Neural cell (in vitro differentiated cells): ENCODE data around the gene LYPD6B.

Source experiments
- EZH2 ChIP-seq: fragments of 200-600, 300-800 bp; shearing (Covaris generic), sonication (generic); IDR thresholded peaks from 2 replicates; pipeline ENCODE4 v1.6.1; 2014; ENCODE audit warnings: antibody characterized with exemption, low read length, borderline replicate concordance, mild to moderate bottlenecking; ENCODE audit not compliant: insufficient read depth, poor library complexity, severe bottlenecking
- POLR2AphosphoS5 ChIP-seq: IDR thresholded peaks from 2 replicates; pipeline ENCODE4 v1.6.1; 2012
- RAD21 ChIP-seq: fragments of 450-650 bp; conservative IDR thresholded peaks from 2 replicates; pipeline ENCODE4 v1.6.1; 2014; ENCODE audit warnings: antibody characterized with exemption, mild to moderate bottlenecking, moderate library complexity
- SMC3 ChIP-seq: fragments of 450-650 bp; conservative IDR thresholded peaks from 2 replicates; pipeline ENCODE4 v1.6.1; 2014; ENCODE audit warnings: antibody characterized with exemption, mild to moderate bottlenecking, moderate library complexity; ENCODE audit not compliant: poor library complexity
- TAF1 ChIP-seq: IDR thresholded peaks from 2 replicates; pipeline ENCODE4 v1.6.1; 2012; ENCODE audit warnings: low read depth
- TF ChIP-seq, protein P1 (sequence below): fragments of 450-650 bp; IDR thresholded peaks from 2 replicates; pipeline ENCODE4 v1.5.1; 2014; ENCODE audit warnings: antibody characterized with exemption, mild to moderate bottlenecking, moderate library complexity; ENCODE audit not compliant: poor library complexity, severe bottlenecking

DNA sequence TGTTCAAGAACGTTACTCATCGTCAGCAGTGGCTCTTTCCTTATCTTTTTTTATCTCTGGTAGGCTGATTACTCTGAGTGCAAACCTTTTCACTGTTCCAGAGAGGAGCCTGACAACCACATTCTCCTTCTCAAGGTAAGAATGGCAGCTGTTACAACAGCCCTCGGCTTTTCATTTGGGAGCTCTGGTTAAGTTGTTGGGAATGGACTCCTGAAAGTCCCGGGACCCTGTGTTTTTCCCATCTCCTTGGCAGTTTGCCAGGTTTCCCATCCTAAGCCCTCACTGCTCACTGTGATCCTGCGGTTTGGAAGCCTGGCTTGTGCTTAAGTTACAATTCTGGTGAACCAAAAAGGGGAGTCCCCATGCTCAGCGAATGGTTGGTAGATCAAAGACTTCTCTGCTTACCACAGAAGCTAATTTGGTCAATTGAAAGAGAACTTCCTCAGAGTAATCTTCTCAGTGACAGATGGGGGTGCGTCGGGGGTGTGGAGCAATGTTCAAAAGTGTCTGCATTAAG is 122.3 kb downstream of the LYPD6B start:
- no peak for TF ChIP-seq RAD21
- no peak for TF ChIP-seq SMC3
- TF ChIP-seq TAF1, result no peak
- TF ChIP-seq EZH2, result no peak
- TF ChIP-seq, protein P1, sequence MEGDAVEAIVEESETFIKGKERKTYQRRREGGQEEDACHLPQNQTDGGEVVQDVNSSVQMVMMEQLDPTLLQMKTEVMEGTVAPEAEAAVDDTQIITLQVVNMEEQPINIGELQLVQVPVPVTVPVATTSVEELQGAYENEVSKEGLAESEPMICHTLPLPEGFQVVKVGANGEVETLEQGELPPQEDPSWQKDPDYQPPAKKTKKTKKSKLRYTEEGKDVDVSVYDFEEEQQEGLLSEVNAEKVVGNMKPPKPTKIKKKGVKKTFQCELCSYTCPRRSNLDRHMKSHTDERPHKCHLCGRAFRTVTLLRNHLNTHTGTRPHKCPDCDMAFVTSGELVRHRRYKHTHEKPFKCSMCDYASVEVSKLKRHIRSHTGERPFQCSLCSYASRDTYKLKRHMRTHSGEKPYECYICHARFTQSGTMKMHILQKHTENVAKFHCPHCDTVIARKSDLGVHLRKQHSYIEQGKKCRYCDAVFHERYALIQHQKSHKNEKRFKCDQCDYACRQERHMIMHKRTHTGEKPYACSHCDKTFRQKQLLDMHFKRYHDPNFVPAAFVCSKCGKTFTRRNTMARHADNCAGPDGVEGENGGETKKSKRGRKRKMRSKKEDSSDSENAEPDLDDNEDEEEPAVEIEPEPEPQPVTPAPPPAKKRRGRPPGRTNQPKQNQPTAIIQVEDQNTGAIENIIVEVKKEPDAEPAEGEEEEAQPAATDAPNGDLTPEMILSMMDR, result no peak
- TF ChIP-seq POLR2AphosphoS5, result no peak
